Left lobe of liver (tissue), 2 donors: ENCODE measurements around the gene EIF4G3. TPM values are rescaled to one million over a fixed set of nuclear protein-coding genes. Genes with fewer than 3 reads are reported as not detected.
A peak's percentile ranks its signal among the peaks of the same experiment; 100 is the strongest.
"Not testable (repeated sequence)": the region's sequence is repeated elsewhere in the genome, so short reads cannot be mapped to it uniquely, and the experiment has no call there.

Experiments
- ATAC-seq: fragments of 200-7000 bp; cut with Tn5 transposase; one replicate; pipeline ENCODE4 v1.9.1; 2020; ENCODE audit warnings: mild to moderate bottlenecking, moderate library complexity
- DNase-seq: peaks from one replicate; pipeline ENCODE4 v3.0.0-alpha.2; 2020; ENCODE audit warnings: low spot score
- total RNA-seq: library from RNA; stranded (reverse); gene quantifications from one replicate; pipeline ENCODE4 v1.2.1, GENCODE V29; 2021
- donor health status: DM: no; HTN: no; CAD: no; lungs with moderate emphysema.
- donor health status: DM: no; HTN: yes; CAD: no.

Gene EIF4G3
- total RNA-seq, 1 donor from 2014 or later: 17.1 TPM

GRCh38 chr1:20972855-20973254 is 203.8 kb downstream of the EIF4G3 start:
- DNase-seq (no peak), ATAC-seq (no peak)

- peak; percentile 65 for ATAC-seq
- DNase-seq: no peak
Measured at GRCh38 chr1:20964540-20965484, 211.9 kb downstream of the EIF4G3 start.

- DNase-seq: no peak
- ATAC-seq: no peak
Measured at GRCh38 chr1:20962576-20963258, 214.0 kb downstream of the EIF4G3 start.

GRCh38 chr1:20958430-20958829 is 218.3 kb downstream of the EIF4G3 start:
- no peak for ATAC-seq
- no peak for DNase-seq

- ATAC-seq: no peak
- DNase-seq: no peak
Measured at GRCh38 chr1:20956272-20956671, 220.4 kb downstream of the EIF4G3 start.

- DNase-seq (no peak), ATAC-seq (peak; percentile 80)
Measured at GRCh38 chr1:20950679-20951078, 226.0 kb downstream of the EIF4G3 start.

- no peak for DNase-seq
- no peak for ATAC-seq
Measured at GRCh38 chr1:20949871-20950590, 226.7 kb downstream of the EIF4G3 start.

GRCh38 chr1:20948101-20948500 is 228.6 kb downstream of the EIF4G3 start:
- no peak for DNase-seq
- no peak for ATAC-seq

- ATAC-seq (no peak), DNase-seq (no peak)
Measured at GRCh38 chr1:20947409-20947808, 229.3 kb downstream of the EIF4G3 start.

- ATAC-seq: no peak
- no peak for DNase-seq
Measured at GRCh38 chr1:20936621-20937020, 240.1 kb downstream of the EIF4G3 start.

- no peak for DNase-seq
- no peak for ATAC-seq
Measured at GRCh38 chr1:20936216-20936615, 240.5 kb downstream of the EIF4G3 start.

- no peak for ATAC-seq
Measured at GRCh38 chr1:20935717-20936116, 241.0 kb downstream of the EIF4G3 start.

GRCh38 chr1:20932437-20932977 is 244.2 kb downstream of the EIF4G3 start:
- no peak for DNase-seq
- no peak for ATAC-seq

More at GRCh38 chr1:20935717-20936116, 241.0 kb downstream of the EIF4G3 start:
- no peak for DNase-seq

- ATAC-seq (no peak), DNase-seq (no peak)
Measured at GRCh38 chr1:20931930-20932436, 244.7 kb downstream of the EIF4G3 start.

- no peak for ATAC-seq
- DNase-seq: no peak
Measured at GRCh38 chr1:20930427-20930826, 246.3 kb downstream of the EIF4G3 start.

GRCh38 chr1:20928146-20928545 is 248.6 kb downstream of the EIF4G3 start:
- no peak for DNase-seq
- no peak for ATAC-seq

GRCh38 chr1:20921285-20921684 is 255.4 kb downstream of the EIF4G3 start:
- DNase-seq: no peak
- ATAC-seq: no peak

- ATAC-seq (no peak), DNase-seq (no peak)
Measured at GRCh38 chr1:20913242-20913641, 263.5 kb downstream of the EIF4G3 start.

- not testable (repeated sequence) for ATAC-seq, DNase-seq
Measured at GRCh38 chr1:20907526-20907925, 269.2 kb downstream of the EIF4G3 start.

GRCh38 chr1:20903437-20903836 is 273.3 kb downstream of the EIF4G3 start:
- ATAC-seq (no peak), DNase-seq (no peak)

GRCh38 chr1:20900056-20900455 is 276.6 kb downstream of the EIF4G3 start:
- ATAC-seq (no peak), DNase-seq (no peak)
